ENCODE data around the gene METTL3.

DNA sequence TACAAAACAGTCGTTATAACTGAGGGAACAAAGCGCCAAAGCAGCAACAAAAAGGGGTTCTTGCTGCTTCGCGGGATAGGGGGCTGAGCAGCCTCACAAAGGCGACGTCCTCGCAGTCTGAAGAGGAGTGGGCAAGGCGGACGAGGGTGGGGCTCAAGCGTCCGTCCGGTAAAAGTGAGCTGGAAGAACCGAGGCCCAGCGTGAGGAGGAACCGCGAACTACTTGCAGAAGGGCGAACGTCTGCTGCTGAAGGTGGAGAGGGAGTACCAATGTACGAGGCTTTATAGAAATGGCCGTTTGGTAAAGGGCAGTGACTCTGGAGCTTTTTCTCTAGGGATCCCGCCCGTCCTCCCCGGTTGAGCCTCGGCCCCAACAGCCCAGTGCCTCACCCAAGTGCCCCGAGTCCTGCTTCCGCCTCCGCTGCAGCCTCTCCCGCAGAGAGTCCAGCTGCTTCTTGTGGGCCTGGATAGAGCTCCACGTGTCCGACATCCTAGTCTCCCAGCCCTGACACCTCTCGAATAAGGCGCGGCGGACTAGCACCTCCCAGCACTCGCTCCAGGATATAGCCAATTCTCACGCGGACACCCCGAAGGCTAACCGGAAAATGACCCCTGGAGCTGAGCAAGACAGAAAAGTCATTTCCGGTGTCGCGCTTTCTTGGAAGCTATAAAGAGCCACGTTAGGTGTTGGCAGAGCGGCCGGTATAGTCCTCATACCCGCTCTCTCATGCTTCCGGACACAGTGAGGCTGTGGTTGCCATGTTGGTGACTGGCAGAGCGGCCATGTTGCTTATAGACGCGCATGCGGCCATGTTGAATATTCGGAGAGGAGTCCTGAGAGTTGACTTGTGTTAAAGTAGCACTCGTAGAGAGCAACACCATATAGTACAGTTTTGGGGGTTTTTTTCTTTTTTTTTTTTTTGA lies at the start of gene METTL3:
- TF ChIP-seq POLR2AphosphoS5 (IDR thresholded peaks at IDR 0.05; ENCODE audit: low read depth, low read length) (peak; percentile 82), TAF1 (IDR thresholded peaks at IDR 0.05; ENCODE audit: borderline replicate concordance, low read depth, low read length) (peak; percentile 50; the same call in 1 of the 2 replicates)
